Neural cell (in vitro differentiated cells): ENCODE data around the gene DLG2.

ENCODE experiments used
- CTCF ChIP-seq: fragments of 450-650 bp; IDR thresholded peaks from 2 replicates; pipeline ENCODE4 v1.5.1; 2014; ENCODE audit warnings: antibody characterized with exemption, mild to moderate bottlenecking, moderate library complexity; ENCODE audit not compliant: poor library complexity, severe bottlenecking
- EP300 ChIP-seq: fragments of 450-650 bp; conservative IDR thresholded peaks from 2 replicates; pipeline ENCODE4 v1.6.1; 2014; ENCODE audit warnings: antibody characterized with exemption, mild to moderate bottlenecking, moderate library complexity; ENCODE audit not compliant: poor library complexity, severe bottlenecking
- EZH2 ChIP-seq: fragments of 200-600, 300-800 bp; shearing (Covaris generic), sonication (generic); IDR thresholded peaks from 2 replicates; pipeline ENCODE4 v1.6.1; 2014; ENCODE audit warnings: antibody characterized with exemption, low read length, borderline replicate concordance, mild to moderate bottlenecking; ENCODE audit not compliant: insufficient read depth, poor library complexity, severe bottlenecking
- MXI1 ChIP-seq: fragments of 450-650 bp; conservative IDR thresholded peaks from 2 replicates; pipeline ENCODE4 v1.6.1; 2014; ENCODE audit warnings: antibody characterized with exemption, mild to moderate bottlenecking; ENCODE audit not compliant: poor library complexity, severe bottlenecking
- POLR2AphosphoS5 ChIP-seq: IDR thresholded peaks from 2 replicates; pipeline ENCODE4 v1.6.1; 2012
- RAD21 ChIP-seq: fragments of 450-650 bp; conservative IDR thresholded peaks from 2 replicates; pipeline ENCODE4 v1.6.1; 2014; ENCODE audit warnings: antibody characterized with exemption, mild to moderate bottlenecking, moderate library complexity
- REST ChIP-seq: IDR thresholded peaks from 2 replicates; pipeline ENCODE4 v1.6.1; 2012; ENCODE audit warnings: borderline replicate concordance
- SMC3 ChIP-seq: fragments of 450-650 bp; conservative IDR thresholded peaks from 2 replicates; pipeline ENCODE4 v1.6.1; 2014; ENCODE audit warnings: antibody characterized with exemption, mild to moderate bottlenecking, moderate library complexity; ENCODE audit not compliant: poor library complexity

- TF ChIP-seq EZH2 (no peak), CTCF (no peak), EP300 (no peak), SMC3 (no peak), REST (no peak), POLR2AphosphoS5 (no peak), MXI1 (no peak), RAD21 (no peak)
These were observed 1868.0 kb downstream of the DLG2 start for GRCh38 chr11:83759148-83759547.
